NCI-H524 treated with DMSO at 0.1 percent for 48 hours (cell line): ENCODE results near the gene ACOT8.

Experiments used
- DNase-seq: peaks from one replicate; lab custom pipeline; 2025; lab: John Stamatoyannopoulos, UW

ACOT8 gene

DNA sequence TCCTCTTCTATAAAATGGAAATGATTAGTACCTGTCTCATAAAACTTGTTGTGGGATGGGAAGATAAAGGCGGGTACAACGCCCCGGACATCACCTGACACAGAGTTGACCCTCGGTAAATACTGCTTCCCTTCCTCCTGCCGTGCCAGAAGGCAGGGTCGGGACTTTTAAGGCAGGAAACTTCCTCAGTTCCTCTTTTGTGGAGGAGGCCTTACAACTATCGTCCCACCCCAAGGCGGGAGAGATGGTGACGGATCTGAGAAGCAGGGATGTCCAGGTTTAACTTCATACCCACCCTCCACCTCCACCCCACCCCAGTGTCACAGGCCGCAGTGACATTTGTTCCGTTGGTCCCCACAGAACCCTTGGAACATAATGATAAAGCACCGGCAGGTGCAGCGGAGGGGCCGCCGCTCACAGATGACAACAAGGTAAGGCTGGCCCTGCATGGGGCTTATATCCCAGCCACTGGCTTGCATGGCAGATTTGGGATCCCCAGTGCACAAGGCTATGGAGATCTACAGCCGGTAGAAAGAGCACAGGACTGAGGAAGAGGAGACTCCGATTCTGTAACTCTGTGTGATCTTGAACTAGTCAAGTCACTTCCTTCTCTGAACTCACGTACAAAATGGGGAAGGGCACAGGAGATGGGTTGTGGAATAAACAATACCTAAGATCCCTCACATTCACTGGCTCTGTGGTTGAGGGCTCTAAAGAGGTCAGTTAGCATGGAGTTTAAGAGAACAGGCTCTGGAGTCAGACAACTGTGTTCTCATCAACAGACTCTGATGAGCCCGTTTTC, 64.7 kb downstream of the ACOT8 start:
- no peak for DNase-seq
